Omental fat pad (tissue), 4 donors: Measurements from ENCODE around the gene INPP5A. TPM values are rescaled to one million over a fixed set of nuclear protein-coding genes. Genes with fewer than 3 reads are reported as not detected.

Experiments
- ATAC-seq: fragments of 150-250 bp; one replicate; pipeline ENCODE4 v1.9.1; 2016; ENCODE audit warnings: mild to moderate bottlenecking, moderate library complexity; ENCODE audit not compliant: low FRiP score
- DNase-seq: peaks from one replicate; pipeline ENCODE4 v3.0.0-alpha.2; 2019; ENCODE audit warnings: low spot score
- total RNA-seq, 4 donors: library from RNA; depleted of rRNA; stranded (reverse); fragments of >200 nt; gene quantifications; one replicate each; pipeline ENCODE4 v1.1.0, GENCODE V29; 2016
- TF ChIP-seq, protein P1 (sequence below), 3 donors: fragments of 450-650 bp; IDR thresholded peaks; one replicate each; pipeline ENCODE4 v1.5.1; 2016 to 2017; ENCODE audit warnings: antibody characterized with exemption in 3 of 3, mild to moderate bottlenecking in 3 of 3, moderate library complexity in 2 of 3

INPP5A gene
- total RNA-seq, 4 donors from 2014 or later, result 34.1 to 49.3 (median 43.3) TPM

DNA sequence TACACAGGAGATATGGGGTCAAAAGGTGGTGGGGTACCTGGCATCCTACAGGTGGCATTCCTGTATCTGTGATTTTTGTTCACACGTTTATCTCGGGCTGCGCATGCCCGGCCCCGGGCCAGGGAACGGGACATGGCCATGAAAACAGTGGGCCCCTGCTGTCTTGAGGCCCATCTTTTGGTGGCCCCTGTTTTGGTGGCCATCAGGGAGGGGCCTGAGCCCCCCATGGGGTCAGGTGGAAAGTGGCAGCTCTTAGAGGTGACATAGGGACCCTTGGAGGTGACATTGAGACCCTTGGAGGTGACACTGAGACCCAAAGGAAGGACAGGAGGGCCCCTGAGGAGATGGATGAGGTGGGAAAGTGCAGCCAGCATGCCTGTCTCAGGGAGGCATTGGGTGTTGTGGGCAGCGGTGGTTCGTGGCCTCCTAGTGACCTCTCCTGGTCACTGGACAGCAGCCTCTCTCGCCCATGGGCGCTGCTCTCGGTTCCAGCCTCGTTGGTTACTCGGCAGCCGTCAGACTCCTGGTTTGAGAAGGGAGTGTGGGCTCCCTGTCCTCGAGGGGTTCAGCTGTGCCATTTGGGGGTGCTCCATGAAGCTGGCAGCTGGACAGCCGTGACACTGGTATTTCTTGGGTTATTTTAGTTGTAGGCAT, 39.9 kb downstream of the INPP5A start:
- ATAC-seq, result no peak
- no peak for DNase-seq
- TF ChIP-seq, protein P1, sequence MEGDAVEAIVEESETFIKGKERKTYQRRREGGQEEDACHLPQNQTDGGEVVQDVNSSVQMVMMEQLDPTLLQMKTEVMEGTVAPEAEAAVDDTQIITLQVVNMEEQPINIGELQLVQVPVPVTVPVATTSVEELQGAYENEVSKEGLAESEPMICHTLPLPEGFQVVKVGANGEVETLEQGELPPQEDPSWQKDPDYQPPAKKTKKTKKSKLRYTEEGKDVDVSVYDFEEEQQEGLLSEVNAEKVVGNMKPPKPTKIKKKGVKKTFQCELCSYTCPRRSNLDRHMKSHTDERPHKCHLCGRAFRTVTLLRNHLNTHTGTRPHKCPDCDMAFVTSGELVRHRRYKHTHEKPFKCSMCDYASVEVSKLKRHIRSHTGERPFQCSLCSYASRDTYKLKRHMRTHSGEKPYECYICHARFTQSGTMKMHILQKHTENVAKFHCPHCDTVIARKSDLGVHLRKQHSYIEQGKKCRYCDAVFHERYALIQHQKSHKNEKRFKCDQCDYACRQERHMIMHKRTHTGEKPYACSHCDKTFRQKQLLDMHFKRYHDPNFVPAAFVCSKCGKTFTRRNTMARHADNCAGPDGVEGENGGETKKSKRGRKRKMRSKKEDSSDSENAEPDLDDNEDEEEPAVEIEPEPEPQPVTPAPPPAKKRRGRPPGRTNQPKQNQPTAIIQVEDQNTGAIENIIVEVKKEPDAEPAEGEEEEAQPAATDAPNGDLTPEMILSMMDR (IDR thresholded peaks at IDR 0.05), result no peak

- TF ChIP-seq, protein P1 (IDR thresholded peaks at IDR 0.05), result no peak
- DNase-seq (no peak), ATAC-seq (no peak)
Measured at GRCh38 chr10:132578287-132578951, 40.8 kb downstream of the INPP5A start.

DNA sequence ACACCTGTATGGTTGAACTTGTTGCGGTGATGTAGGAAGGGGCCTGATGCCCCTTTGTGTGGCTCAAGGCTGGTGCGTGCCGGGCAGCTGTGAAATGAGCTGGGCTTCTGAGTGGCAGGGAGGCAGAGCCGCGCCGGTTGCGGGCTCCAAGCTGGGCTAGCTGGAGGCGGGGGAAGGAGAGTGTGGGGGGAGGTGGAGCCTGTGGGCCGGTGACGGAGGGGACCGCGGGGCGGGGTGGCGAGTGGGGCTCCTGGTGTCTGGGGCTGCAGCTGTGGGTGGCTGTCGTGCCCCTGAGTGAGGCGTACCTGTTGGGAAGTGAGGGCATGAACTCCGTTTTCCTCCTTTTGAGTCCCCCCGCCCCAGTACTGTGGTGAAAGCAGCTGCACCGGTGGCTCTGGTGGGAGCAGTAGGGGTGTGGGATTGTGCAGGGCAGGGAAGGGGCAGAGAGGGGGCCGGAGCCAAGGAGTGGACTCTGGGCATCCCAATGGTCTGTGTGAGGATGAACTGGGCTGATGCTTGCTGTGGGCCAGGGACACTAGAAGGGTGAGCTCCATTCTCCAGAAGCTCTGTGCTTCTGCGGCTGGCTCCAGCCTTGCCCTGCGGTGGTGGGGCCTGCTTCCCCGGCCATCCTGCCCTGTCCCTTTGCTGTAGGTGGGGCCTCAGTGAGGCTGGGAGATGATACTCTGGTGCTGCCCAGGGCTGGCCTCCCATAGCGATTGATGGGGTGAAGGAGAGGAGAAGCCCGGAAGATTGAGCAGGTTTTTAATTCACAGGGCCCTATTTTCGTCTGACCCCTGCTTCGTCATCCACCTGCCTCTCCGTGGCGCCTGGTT, 41.7 kb downstream of the INPP5A start:
- ATAC-seq (no peak), DNase-seq (no peak)
- TF ChIP-seq, protein P1 (IDR thresholded peaks at IDR 0.05), result no peak

DNA sequence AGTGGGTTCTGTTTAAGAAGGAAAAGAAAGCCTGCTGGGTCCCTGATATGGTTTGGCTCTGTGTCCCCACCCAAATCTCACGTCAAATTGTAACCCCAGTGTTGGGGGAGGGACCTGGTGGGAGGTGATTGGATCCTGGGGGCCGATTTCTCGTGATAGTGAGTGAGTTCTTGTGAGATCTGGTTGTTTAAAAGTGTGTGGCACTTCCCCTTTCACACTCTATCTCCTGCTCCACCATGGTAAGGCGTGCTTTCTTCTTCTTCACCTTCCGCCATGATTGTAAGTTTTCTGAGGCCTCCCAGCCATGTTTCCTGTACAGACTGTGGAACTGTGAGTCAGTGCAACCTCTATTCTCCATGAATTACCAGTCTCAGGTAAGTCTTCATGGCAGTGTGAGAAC, 42.6 kb downstream of the INPP5A start:
- ATAC-seq, result no peak
- TF ChIP-seq, protein P1 (IDR thresholded peaks at IDR 0.05), result no peak
- no peak for DNase-seq

DNA sequence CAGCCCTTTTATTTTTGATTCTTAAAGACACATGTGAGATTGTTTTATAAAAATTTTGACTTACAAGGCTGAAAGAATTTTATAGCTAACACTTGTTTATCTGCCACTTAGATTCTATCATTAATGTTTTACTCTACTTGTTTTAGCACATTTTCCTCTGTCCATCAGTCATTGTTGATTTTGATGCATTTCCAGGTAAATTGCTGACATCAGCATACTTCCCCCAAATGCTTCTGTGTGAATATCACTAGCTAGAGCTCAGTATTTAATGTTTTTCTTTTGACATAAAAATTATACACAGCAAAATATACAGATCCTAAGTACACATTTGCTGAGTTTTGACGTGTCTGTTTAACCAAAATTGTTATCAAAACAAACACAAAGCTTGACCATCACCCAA, 43.0 kb downstream of the INPP5A start:
- ATAC-seq (no peak), DNase-seq (no peak)
- TF ChIP-seq, protein P1 (IDR thresholded peaks at IDR 0.05), result no peak

- TF ChIP-seq, protein P1 (IDR thresholded peaks at IDR 0.05), result no peak
- DNase-seq (no peak), ATAC-seq (no peak)
Measured at GRCh38 chr10:132582137-132582536, 44.5 kb downstream of the INPP5A start.
